GM12801 (cell line): Measurements from ENCODE around the gene HIPK2.

Source experiments
- CTCF ChIP-seq: IDR thresholded peaks from one replicate; pipeline ENCODE4 v1.5.1; 2011; ENCODE audit warnings: control low read depth; ENCODE audit not compliant: insufficient read length; ENCODE audit errors: extremely low read depth

Gene HIPK2

GRCh38 chr7:139718859-139719258 lies 58.9 kb downstream of the HIPK2 start:
- TF ChIP-seq CTCF: no peak

- no peak for TF ChIP-seq CTCF
These were observed 59.7 kb downstream of the HIPK2 start for GRCh38 chr7:139718141-139718540.

DNA sequence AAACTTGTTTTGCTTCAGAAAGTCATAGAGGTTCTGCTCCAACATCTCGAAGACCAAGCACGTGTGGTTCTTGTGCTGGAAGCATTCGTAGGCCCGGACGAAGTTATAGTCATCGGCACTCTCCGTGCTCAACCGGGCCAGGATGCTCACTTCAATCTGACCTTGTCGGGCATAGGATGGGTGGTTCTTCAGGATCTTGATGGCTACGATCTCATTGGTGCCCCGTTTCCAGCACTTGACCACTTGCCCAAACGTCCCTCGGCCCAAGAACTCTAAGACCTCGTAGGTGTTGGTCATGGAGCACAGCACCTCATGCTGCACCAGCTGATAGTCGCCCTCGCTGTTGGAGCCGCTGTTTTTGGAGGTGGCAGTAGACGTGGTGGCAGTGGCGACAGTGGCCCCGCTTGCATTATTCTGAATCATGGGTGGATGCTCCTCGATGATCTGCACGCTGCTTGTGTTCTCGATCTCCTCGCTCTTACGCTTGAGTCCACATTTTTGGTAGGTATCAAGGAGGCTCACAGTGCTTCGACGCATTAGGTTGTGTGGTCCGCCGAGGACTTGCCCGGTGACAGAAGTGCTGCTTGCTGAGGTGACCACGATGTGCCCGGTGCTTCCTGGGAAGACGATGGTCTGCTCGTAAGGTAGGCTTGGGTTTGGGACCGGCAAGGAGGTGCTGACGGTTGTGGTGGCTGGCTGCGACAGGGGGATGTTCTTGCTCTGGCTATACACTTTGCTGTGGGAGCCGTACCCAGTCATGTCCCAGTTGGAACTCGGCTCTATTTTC lies 61.4 kb downstream of the HIPK2 start:
- no peak for TF ChIP-seq CTCF

GRCh38 chr7:139715194-139715815 lies 62.5 kb downstream of the HIPK2 start:
- TF ChIP-seq CTCF: no peak

GRCh38 chr7:139714163-139714901 lies 63.5 kb downstream of the HIPK2 start:
- TF ChIP-seq CTCF: no peak

DNA sequence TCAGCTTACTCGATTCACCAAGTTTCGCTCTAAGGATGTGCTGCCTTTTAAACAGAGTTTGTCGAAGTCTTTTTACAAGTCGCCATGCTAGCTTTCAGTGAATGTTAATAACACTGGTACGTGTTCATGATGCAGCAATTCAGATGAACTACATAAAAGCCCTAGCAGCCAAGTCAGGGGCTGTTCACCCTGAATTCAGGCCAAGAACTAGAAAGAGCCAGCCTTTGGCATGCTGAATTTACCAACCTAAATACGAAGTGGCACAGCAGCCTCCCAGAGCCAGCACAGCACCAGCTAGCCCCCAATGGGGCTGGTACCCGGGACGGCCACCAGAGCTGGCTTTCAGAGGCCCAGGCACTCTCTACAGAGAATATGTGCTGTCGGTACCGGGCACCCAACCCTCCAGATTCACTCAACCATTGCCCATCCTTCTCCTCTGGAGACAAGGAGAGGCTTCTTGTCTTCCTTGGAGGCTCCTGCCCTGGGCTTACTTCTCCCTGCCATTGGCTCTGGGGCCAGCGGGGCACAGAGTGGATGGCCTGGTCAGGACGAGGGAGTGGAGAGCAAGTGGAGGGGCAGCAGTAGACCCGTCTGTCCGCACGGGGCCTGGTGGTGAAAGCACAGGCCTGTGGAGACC lies 64.2 kb downstream of the HIPK2 start:
- TF ChIP-seq CTCF: no peak

GRCh38 chr7:139713061-139713460 lies 64.7 kb downstream of the HIPK2 start:
- TF ChIP-seq CTCF: no peak
